Epithelial cell of esophagus (primary cell): ENCODE data around the gene SRSF11.
A peak's percentile ranks its signal among the peaks of the same experiment; 100 is the strongest.

Experiments
- DNase-seq: peaks from one replicate; pipeline ENCODE4 v3.0.0; 2010; ENCODE audit warnings: low read depth
- H3K4me3 ChIP-seq: 2 replicates; pipeline ENCODE4 v1.5.1; 2011; ENCODE audit warnings: mild to moderate bottlenecking, low read length, control low read depth
- CTCF ChIP-seq: IDR thresholded peaks from 2 replicates; pipeline ENCODE4 v1.5.1; 2011; ENCODE audit warnings: low read depth, mild to moderate bottlenecking, low read length, control low read depth, inconsistent platforms; ENCODE audit not compliant: insufficient read depth; ENCODE audit errors: missing control alignments

Gene SRSF11

GRCh38 chr1:70284366-70284765, 63.2 kb downstream of the SRSF11 start:
- no peak for TF ChIP-seq CTCF
- no peak overlapping the region for H3K4me3 ChIP-seq
- DNase-seq: peak; percentile 78

- no peak for DNase-seq
- TF ChIP-seq CTCF: no peak
- no peak overlapping the region for H3K4me3 ChIP-seq
Observed at GRCh38 chr1:70286453-70286852, 65.3 kb downstream of the SRSF11 start.

- no peak for TF ChIP-seq CTCF
- no peak for DNase-seq
- no peak overlapping the region for H3K4me3 ChIP-seq
Observed at GRCh38 chr1:70288166-70288565, 67.0 kb downstream of the SRSF11 start.

- H3K4me3 ChIP-seq: no peak overlapping the region
- TF ChIP-seq CTCF: no peak
- peak; percentile 49 for DNase-seq
Observed at GRCh38 chr1:70290218-70290617, 69.0 kb downstream of the SRSF11 start.

GRCh38 chr1:70293186-70293843, 72.1 kb downstream of the SRSF11 start:
- DNase-seq: no peak
- H3K4me3 ChIP-seq: no peak overlapping the region
- TF ChIP-seq CTCF: no peak

GRCh38 chr1:70295749-70296148, 74.6 kb downstream of the SRSF11 start:
- no peak for TF ChIP-seq CTCF
- no peak for DNase-seq
- no peak overlapping the region for H3K4me3 ChIP-seq

GRCh38 chr1:70299472-70299871, 78.3 kb downstream of the SRSF11 start:
- no peak overlapping the region for H3K4me3 ChIP-seq
- no peak for TF ChIP-seq CTCF
- DNase-seq: no peak
